Neural progenitor cell (in vitro differentiated cells): ENCODE results near the gene RASA2. TPM values are rescaled to one million over a fixed set of nuclear protein-coding genes. Genes with fewer than 3 reads are reported as not detected.

ENCODE experiments used
- DNase-seq: peaks from one replicate; pipeline ENCODE4 v3.0.0-alpha.2; 2016; ENCODE audit warnings: low spot score
- H2AFZ ChIP-seq: fragments of 200-600 bp; sonication (generic); replicated peaks from 2 replicates; pipeline ENCODE4 v1.6.1; 2016; ENCODE audit warnings: antibody characterized with exemption
- H3F3A ChIP-seq: fragments of 200-600 bp; sonication (generic); 2 replicates; pipeline ENCODE4 v1.6.1; 2016; ENCODE audit warnings: antibody characterized with exemption, low read depth
- H3K27ac ChIP-seq: fragments of 200-600 bp; sonication (generic); 2 replicates; pipeline ENCODE4 v1.5.1; 2016; ENCODE audit warnings: mild to moderate bottlenecking
- H3K27me3 ChIP-seq: fragments of 200-600 bp; sonication (generic); 2 replicates; pipeline ENCODE4 v1.6.1; 2016; ENCODE audit warnings: mild to moderate bottlenecking, moderate library complexity
- H3K36me3 ChIP-seq: fragments of 200-600 bp; sonication (generic); 2 replicates; pipeline ENCODE4 v1.5.1; 2016
- H3K4me1 ChIP-seq: fragments of 200-600 bp; sonication (generic); 2 replicates; pipeline ENCODE4 v1.6.1; 2016; ENCODE audit warnings: mixed run types
- H3K4me2 ChIP-seq: fragments of 200-600 bp; sonication (generic); 2 replicates; pipeline ENCODE4 v1.6.1; 2016
- H3K4me3 ChIP-seq: fragments of 200-600 bp; sonication (generic); 2 replicates; pipeline ENCODE4 v1.5.1; 2016
- H3K79me2 ChIP-seq: fragments of 200-600 bp; sonication (generic); 2 replicates; pipeline ENCODE4 v1.6.1; 2016; ENCODE audit warnings: low read depth
- H3K9ac ChIP-seq: fragments of 200-600 bp; sonication (generic); 2 replicates; pipeline ENCODE4 v1.6.1; 2016
- H3K9me3 ChIP-seq: fragments of 200-600 bp; sonication (generic); 2 replicates; pipeline ENCODE4 v1.5.1; 2016; ENCODE audit warnings: low read depth
- H4K20me1 ChIP-seq: fragments of 200-600 bp; sonication (generic); 2 replicates; pipeline ENCODE4 v1.6.1; 2016; ENCODE audit warnings: low read depth
- H3K27ac Mint-ChIP-seq: 3 replicates; pipeline ENCODE4 v1.8.0; 2021; ENCODE audit warnings: mixed read lengths
- H3K27me3 Mint-ChIP-seq: 2 replicates; pipeline ENCODE4 v1.8.0; 2022; ENCODE audit warnings: low read depth, mild to moderate bottlenecking, inconsistent platforms, moderate library complexity, mixed read lengths; ENCODE audit not compliant: insufficient read depth
- H3K36me3 Mint-ChIP-seq: 3 replicates; pipeline ENCODE4 v1.8.0; 2021; ENCODE audit warnings: mixed read lengths
- H3K4me1 Mint-ChIP-seq: 3 replicates; pipeline ENCODE4 v1.8.0; 2021; ENCODE audit warnings: mixed read lengths
- H3K4me3 Mint-ChIP-seq: 3 replicates; pipeline ENCODE4 v1.8.0; 2021; ENCODE audit warnings: mild to moderate bottlenecking, moderate library complexity, mixed read lengths
- H3K9me3 Mint-ChIP-seq: 3 replicates; pipeline ENCODE4 v1.8.0; 2020; ENCODE audit warnings: mixed read lengths
- EZH2 ChIP-seq: fragments of 200-600 bp; sonication (generic); IDR thresholded peaks from 2 replicates; pipeline ENCODE4 v1.6.1; 2017; ENCODE audit warnings: antibody characterized with exemption, mild to moderate bottlenecking, moderate library complexity
- EZH2phosphoT487 ChIP-seq: fragments of 200-600 bp; sonication (generic); IDR thresholded peaks from 2 replicates; pipeline ENCODE4 v1.6.1; 2017; ENCODE audit warnings: antibody characterized with exemption
- total RNA-seq: library from RNA; depleted of rRNA; stranded (reverse); fragments of >200 nt; gene quantifications from 2 replicates; pipeline ENCODE4 v1.2.3, GENCODE V29; 2015; ENCODE audit warnings: low replicate concordance
- TF ChIP-seq, protein P1 (sequence below): fragments of 200-600 bp; sonication (generic); IDR thresholded peaks from 2 replicates; pipeline ENCODE4 v1.5.1; 2017; ENCODE audit warnings: antibody characterized with exemption, mild to moderate bottlenecking

The RASA2 gene
- total RNA-seq, 1 donor from 2014 or later: 48.4 TPM

DNA sequence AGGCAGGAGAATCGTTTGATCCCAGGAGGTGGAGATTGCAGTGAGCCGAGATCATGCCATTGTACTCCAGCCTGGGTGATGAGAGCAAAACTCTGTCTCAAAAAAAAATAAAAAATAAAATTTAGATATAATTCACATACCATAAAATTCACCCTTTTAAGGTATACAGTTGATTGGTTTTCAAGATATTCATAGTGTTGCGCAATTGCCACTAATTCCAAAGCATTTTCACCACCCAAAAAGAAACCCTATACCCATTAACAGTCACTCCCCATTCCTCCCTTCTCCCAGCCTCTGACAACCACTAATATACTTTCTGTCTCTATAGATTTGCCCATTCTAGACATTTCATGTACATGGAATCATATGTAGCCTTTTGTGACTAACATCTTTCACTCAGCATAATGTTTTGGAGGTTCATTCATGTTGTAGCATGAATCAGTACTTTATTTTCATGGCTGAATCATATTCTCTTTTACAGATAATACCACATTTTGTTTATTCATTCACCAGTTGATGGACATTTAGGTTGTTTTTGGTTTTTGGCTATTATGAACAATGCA lies 116.7 kb downstream of the RASA2 start:
- Mint-ChIP-seq H3K27me3 (no peaks in the 10 kb centered on the region), H3K9me3 (peaks cover 17% of the 10 kb centered on the region), H3K4me3 (no peak overlapping the region), H3K27ac (no peak overlapping the region), H3K36me3 (peaks cover 37% of the 10 kb centered on the region), H3K4me1 (no peaks in the 10 kb centered on the region)
- no peak for TF ChIP-seq EZH2phosphoT487
- H3K27me3 ChIP-seq: no peaks in the 10 kb centered on the region
- no peak for DNase-seq
- no peaks in the 10 kb centered on the region for H4K20me1 ChIP-seq
- peaks cover 4% of the 10 kb centered on the region for H3K36me3 ChIP-seq
- peaks cover 9% of the 10 kb centered on the region for H3K9me3 ChIP-seq
- no peaks in the 10 kb centered on the region for H3K4me1 ChIP-seq
- no peak overlapping the region for H3K27ac ChIP-seq
- H3K4me3 ChIP-seq: no peak overlapping the region
- H3F3A ChIP-seq: no peaks in the 10 kb centered on the region
- H3K9ac ChIP-seq: no peak overlapping the region
- H2AFZ ChIP-seq: no peak overlapping the region
- H3K79me2 ChIP-seq: no peaks in the 10 kb centered on the region
- no peak overlapping the region for H3K4me2 ChIP-seq

DNA sequence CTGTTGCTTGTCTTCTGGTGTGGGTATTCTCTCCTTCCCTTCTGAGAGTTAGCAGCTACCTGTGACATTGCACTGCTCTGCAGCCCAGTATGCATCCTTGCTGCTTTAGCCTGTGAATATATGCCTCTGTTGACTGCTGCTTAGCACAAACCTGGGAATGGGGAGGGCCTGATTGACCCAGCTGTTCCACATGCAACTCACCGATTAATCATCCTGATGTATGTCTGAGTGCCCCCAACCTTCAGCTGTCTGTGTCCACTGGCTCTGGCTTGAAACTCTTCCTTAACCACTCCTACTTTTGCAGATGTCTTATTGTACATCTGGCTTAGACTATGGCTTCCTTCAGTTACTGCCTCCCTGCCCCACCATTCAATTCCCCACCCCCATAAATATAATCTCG lies 119.1 kb downstream of the RASA2 start:
- TF ChIP-seq, protein P1, sequence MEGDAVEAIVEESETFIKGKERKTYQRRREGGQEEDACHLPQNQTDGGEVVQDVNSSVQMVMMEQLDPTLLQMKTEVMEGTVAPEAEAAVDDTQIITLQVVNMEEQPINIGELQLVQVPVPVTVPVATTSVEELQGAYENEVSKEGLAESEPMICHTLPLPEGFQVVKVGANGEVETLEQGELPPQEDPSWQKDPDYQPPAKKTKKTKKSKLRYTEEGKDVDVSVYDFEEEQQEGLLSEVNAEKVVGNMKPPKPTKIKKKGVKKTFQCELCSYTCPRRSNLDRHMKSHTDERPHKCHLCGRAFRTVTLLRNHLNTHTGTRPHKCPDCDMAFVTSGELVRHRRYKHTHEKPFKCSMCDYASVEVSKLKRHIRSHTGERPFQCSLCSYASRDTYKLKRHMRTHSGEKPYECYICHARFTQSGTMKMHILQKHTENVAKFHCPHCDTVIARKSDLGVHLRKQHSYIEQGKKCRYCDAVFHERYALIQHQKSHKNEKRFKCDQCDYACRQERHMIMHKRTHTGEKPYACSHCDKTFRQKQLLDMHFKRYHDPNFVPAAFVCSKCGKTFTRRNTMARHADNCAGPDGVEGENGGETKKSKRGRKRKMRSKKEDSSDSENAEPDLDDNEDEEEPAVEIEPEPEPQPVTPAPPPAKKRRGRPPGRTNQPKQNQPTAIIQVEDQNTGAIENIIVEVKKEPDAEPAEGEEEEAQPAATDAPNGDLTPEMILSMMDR: no peak
- TF ChIP-seq EZH2 (no peak), EZH2phosphoT487 (no peak)

DNA sequence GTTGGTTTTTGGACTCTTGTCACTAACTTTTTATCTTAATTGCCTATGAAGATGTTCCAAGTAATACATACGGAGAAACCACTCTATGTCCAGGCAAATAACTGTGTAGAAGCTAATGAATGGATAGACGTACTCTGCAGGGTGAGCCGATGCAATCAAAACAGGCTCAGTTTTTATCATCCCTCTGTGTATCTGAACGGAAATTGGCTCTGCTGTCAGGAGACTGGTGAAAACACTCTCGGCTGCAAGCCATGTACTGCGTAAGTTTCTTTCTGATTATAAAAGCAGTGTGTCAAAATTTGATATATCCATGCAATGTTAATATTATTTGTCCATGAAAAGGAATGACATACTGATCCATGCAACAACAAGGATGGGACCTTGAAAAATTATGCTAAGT lies 121.6 kb downstream of the RASA2 start:
- no peak for DNase-seq
- no peaks in the 10 kb centered on the region for H3F3A ChIP-seq
- no peaks in the 10 kb centered on the region for H4K20me1 ChIP-seq
- no peak overlapping the region for H3K4me2 ChIP-seq
- H3K27ac ChIP-seq: no peak overlapping the region
- Mint-ChIP-seq H3K4me1 (no peaks in the 10 kb centered on the region), H3K4me3 (no peak overlapping the region), H3K9me3 (no peaks in the 10 kb centered on the region), H3K27ac (no peak overlapping the region), H3K36me3 (peaks cover 20% of the 10 kb centered on the region), H3K27me3 (no peaks in the 10 kb centered on the region)
- no peak overlapping the region for H3K9ac ChIP-seq
- no peaks in the 10 kb centered on the region for H3K9me3 ChIP-seq
- H3K36me3 ChIP-seq: peaks cover 13% of the 10 kb centered on the region
- no peaks in the 10 kb centered on the region for H3K79me2 ChIP-seq
- H3K27me3 ChIP-seq: no peaks in the 10 kb centered on the region
- H3K4me3 ChIP-seq: no peak overlapping the region
- no peak for TF ChIP-seq EZH2phosphoT487
- TF ChIP-seq, protein P1: no peak
- TF ChIP-seq EZH2: no peak
- no peak overlapping the region for H2AFZ ChIP-seq
- no peaks in the 10 kb centered on the region for H3K4me1 ChIP-seq

More for the DNA sequence above, 119.1 kb downstream of the RASA2 start:
- peaks cover 24% of the 10 kb centered on the region for H3K36me3 Mint-ChIP-seq
- H3K4me2 ChIP-seq: no peak overlapping the region
- no peak overlapping the region for H3K27ac Mint-ChIP-seq
- H3K79me2 ChIP-seq: no peaks in the 10 kb centered on the region
- no peaks in the 10 kb centered on the region for H4K20me1 ChIP-seq
- no peak overlapping the region for H3K4me3 Mint-ChIP-seq
- H3K27ac ChIP-seq: no peak overlapping the region
- no peaks in the 10 kb centered on the region for H3K4me1 ChIP-seq
- DNase-seq: no peak
- H3K9ac ChIP-seq: no peak overlapping the region
- no peaks in the 10 kb centered on the region for H3K4me1 Mint-ChIP-seq
- H3K27me3 Mint-ChIP-seq: no peaks in the 10 kb centered on the region
- no peaks in the 10 kb centered on the region for H3F3A ChIP-seq
- peaks cover 13% of the 10 kb centered on the region for H3K36me3 ChIP-seq
- no peak overlapping the region for H2AFZ ChIP-seq
- H3K9me3 Mint-ChIP-seq: peaks cover 14% of the 10 kb centered on the region
- H3K9me3 ChIP-seq: peaks cover 9% of the 10 kb centered on the region
- H3K4me3 ChIP-seq: no peak overlapping the region
- no peaks in the 10 kb centered on the region for H3K27me3 ChIP-seq

DNA sequence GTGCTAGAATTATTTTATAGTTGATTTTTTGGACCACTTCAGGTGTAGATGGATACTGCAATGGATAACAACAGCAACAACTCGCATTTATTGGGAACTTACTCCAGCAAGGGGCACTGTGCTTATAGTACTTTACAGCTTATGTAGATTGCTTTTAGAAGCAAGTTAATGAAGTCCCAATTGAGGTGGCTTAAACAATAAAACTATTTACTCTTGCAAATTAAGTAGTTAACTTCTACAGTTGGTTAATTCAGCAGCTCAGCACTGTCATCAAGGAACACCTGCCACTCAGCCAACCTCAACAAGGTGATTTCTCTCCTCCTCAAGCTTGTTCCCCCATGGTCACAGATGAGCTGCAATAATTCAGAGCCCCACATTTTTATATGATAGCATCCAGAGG lies 124.1 kb downstream of the RASA2 start:
- no peaks in the 10 kb centered on the region for H4K20me1 ChIP-seq
- Mint-ChIP-seq H3K4me1 (no peaks in the 10 kb centered on the region), H3K27ac (no peak overlapping the region), H3K9me3 (no peaks in the 10 kb centered on the region), H3K27me3 (no peaks in the 10 kb centered on the region), H3K36me3 (peaks cover 15% of the 10 kb centered on the region), H3K4me3 (no peak overlapping the region)
- no peaks in the 10 kb centered on the region for H3K4me1 ChIP-seq
- no peak overlapping the region for H3K9ac ChIP-seq
- no peak overlapping the region for H3K27ac ChIP-seq
- no peaks in the 10 kb centered on the region for H3F3A ChIP-seq
- H3K79me2 ChIP-seq: no peaks in the 10 kb centered on the region
- no peak overlapping the region for H3K4me2 ChIP-seq
- H3K36me3 ChIP-seq: peaks cover 13% of the 10 kb centered on the region
- no peaks in the 10 kb centered on the region for H3K9me3 ChIP-seq
- no peaks in the 10 kb centered on the region for H3K27me3 ChIP-seq
- TF ChIP-seq, protein P1: no peak
- DNase-seq: no peak
- H2AFZ ChIP-seq: no peak overlapping the region
- no peak overlapping the region for H3K4me3 ChIP-seq
